ENCODE data around the gene C1QTNF8.

DNA sequence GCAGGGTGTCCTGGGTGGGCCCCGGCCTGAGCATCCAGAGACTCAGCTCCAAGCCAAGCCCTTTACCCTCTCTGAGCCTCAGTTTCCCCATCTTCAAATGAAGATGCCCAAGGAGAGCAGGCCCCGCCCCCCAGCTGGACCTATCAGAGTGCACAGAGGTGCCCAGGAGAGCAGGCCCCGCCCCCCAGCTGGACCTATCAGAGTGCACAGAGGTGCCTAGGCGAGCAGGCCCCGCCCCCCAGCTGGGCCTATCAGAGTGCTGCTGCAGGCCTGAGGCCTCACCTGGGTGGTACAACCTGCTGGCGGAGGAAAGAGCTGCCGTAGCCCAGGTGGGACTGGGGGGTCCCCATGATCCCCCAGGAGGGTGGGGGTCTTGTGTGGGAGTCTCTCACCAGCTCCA, 26.9 kb downstream of the C1QTNF8 start:
- TF ChIP-seq, protein P1, sequence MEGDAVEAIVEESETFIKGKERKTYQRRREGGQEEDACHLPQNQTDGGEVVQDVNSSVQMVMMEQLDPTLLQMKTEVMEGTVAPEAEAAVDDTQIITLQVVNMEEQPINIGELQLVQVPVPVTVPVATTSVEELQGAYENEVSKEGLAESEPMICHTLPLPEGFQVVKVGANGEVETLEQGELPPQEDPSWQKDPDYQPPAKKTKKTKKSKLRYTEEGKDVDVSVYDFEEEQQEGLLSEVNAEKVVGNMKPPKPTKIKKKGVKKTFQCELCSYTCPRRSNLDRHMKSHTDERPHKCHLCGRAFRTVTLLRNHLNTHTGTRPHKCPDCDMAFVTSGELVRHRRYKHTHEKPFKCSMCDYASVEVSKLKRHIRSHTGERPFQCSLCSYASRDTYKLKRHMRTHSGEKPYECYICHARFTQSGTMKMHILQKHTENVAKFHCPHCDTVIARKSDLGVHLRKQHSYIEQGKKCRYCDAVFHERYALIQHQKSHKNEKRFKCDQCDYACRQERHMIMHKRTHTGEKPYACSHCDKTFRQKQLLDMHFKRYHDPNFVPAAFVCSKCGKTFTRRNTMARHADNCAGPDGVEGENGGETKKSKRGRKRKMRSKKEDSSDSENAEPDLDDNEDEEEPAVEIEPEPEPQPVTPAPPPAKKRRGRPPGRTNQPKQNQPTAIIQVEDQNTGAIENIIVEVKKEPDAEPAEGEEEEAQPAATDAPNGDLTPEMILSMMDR (IDR thresholded peaks at IDR 0.05), result no peak
- no peak for TF ChIP-seq POLR2A (IDR thresholded peaks at IDR 0.05)

Measured in upper lobe of left lung (tissue), 4 donors.